Measurements from ENCODE around the gene TUBA1B. TPM values are rescaled to one million over a fixed set of nuclear protein-coding genes. Genes with fewer than 3 reads are reported as not detected.

The TUBA1B gene
- total and polyA plus RNA-seq, 2 donors from 2014 or later = 533 to 537 TPM

- intact Hi-C loops (cut with DNase I) = no loop called here
These were observed 29.2 kb upstream of the TUBA1B start for GRCh38 chr12:49160399-49160798.

GRCh38 chr12:49154221-49154620, 23.0 kb upstream of the TUBA1B start:
- no peak overlapping the region for H3K27ac ChIP-seq (ENCODE audit: low read depth in 2 of 2, low read length in 2 of 2)
- no peaks in the 10 kb centered on the region for H3K27me3 ChIP-seq (ENCODE audit: control insufficient read depth, insufficient read depth, low read length)
- H3K4me3 ChIP-seq (ENCODE audit: low read length in 3 of 3) = no peak overlapping the region
- FAIRE-seq = no peak
- intact Hi-C loops (cut with DNase I) = no loop called here
- no peak for TF ChIP-seq CTCF (IDR thresholded peaks at IDR 0.05; ENCODE audit: borderline replicate concordance, extremely low read depth, insufficient read depth)
- H3K9ac ChIP-seq (ENCODE audit: low read length in 3 of 3) = no peak overlapping the region
- H3K9me3 ChIP-seq (ENCODE audit: control insufficient read depth in 2 of 3, insufficient read depth in 1 of 3, low read length in 3 of 3) = no peaks in the 10 kb centered on the region
- no peaks in the 10 kb centered on the region for H3K36me3 ChIP-seq (ENCODE audit: control insufficient read depth in 2 of 3, insufficient read depth in 3 of 3, low read length in 3 of 3)
- no peak for DNase-seq
- no peaks in the 10 kb centered on the region for H3K4me1 ChIP-seq (ENCODE audit: control insufficient read depth in 2 of 3, insufficient read depth in 2 of 3, low read depth in 1 of 3, low read length in 3 of 3)

More at GRCh38 chr12:49160399-49160798, 29.2 kb upstream of the TUBA1B start:
- no peak overlapping the region for H3K27ac ChIP-seq (ENCODE audit: low read depth in 2 of 2, low read length in 2 of 2)
- DNase-seq (no peak), FAIRE-seq (no peak)
- no peaks in the 10 kb centered on the region for H3K27me3 ChIP-seq (ENCODE audit: control insufficient read depth, insufficient read depth, low read length)
- no peak overlapping the region for H3K4me3 ChIP-seq (ENCODE audit: low read length in 3 of 3)
- H3K36me3 ChIP-seq (ENCODE audit: control insufficient read depth in 2 of 3, insufficient read depth in 3 of 3, low read length in 3 of 3) = no peaks in the 10 kb centered on the region
- no peak for TF ChIP-seq CTCF (IDR thresholded peaks at IDR 0.05; ENCODE audit: borderline replicate concordance, extremely low read depth, insufficient read depth)
- no peaks in the 10 kb centered on the region for H3K9me3 ChIP-seq (ENCODE audit: control insufficient read depth in 2 of 3, insufficient read depth in 1 of 3, low read length in 3 of 3)
- H3K4me1 ChIP-seq (ENCODE audit: control insufficient read depth in 2 of 3, insufficient read depth in 2 of 3, low read depth in 1 of 3, low read length in 3 of 3) = no peaks in the 10 kb centered on the region
- H3K9ac ChIP-seq (ENCODE audit: low read length in 3 of 3) = no peak overlapping the region

- Histone ChIP-seq H3K27ac (ENCODE audit: low read depth in 2 of 2, low read length in 2 of 2) (no peak overlapping the region), H3K9me3 (ENCODE audit: control insufficient read depth in 2 of 3, insufficient read depth in 1 of 3, low read length in 3 of 3) (no peaks in the 10 kb centered on the region), H3K36me3 (ENCODE audit: control insufficient read depth in 2 of 3, insufficient read depth in 3 of 3, low read length in 3 of 3) (no peaks in the 10 kb centered on the region), H3K9ac (ENCODE audit: low read length in 3 of 3) (no peak overlapping the region), H3K4me1 (ENCODE audit: control insufficient read depth in 2 of 3, insufficient read depth in 2 of 3, low read depth in 1 of 3, low read length in 3 of 3) (no peaks in the 10 kb centered on the region), H3K27me3 (ENCODE audit: control insufficient read depth, insufficient read depth, low read length) (no peaks in the 10 kb centered on the region), H3K4me3 (ENCODE audit: low read length in 3 of 3) (no peak overlapping the region)
- TF ChIP-seq CTCF (IDR thresholded peaks at IDR 0.05; ENCODE audit: borderline replicate concordance, extremely low read depth, insufficient read depth) = no peak
- intact Hi-C loops (cut with DNase I) = no loop called here
- no peak for DNase-seq
- no peak for FAIRE-seq
These were observed 16.2 kb upstream of the TUBA1B start for GRCh38 chr12:49147384-49147783.

- DNase-seq (no peak), FAIRE-seq (no peak)
- no peaks in the 10 kb centered on the region for H3K36me3 ChIP-seq (ENCODE audit: control insufficient read depth in 2 of 3, insufficient read depth in 3 of 3, low read length in 3 of 3)
- intact Hi-C loops (cut with DNase I) = no loop called here
- no peaks in the 10 kb centered on the region for H3K9me3 ChIP-seq (ENCODE audit: control insufficient read depth in 2 of 3, insufficient read depth in 1 of 3, low read length in 3 of 3)
- TF ChIP-seq CTCF (IDR thresholded peaks at IDR 0.05; ENCODE audit: borderline replicate concordance, extremely low read depth, insufficient read depth) = no peak
- no peak overlapping the region for H3K9ac ChIP-seq (ENCODE audit: low read length in 3 of 3)
- no peak overlapping the region for H3K4me3 ChIP-seq (ENCODE audit: low read length in 3 of 3)
- no peaks in the 10 kb centered on the region for H3K27me3 ChIP-seq (ENCODE audit: control insufficient read depth, insufficient read depth, low read length)
- H3K4me1 ChIP-seq (ENCODE audit: control insufficient read depth in 2 of 3, insufficient read depth in 2 of 3, low read depth in 1 of 3, low read length in 3 of 3) = no peaks in the 10 kb centered on the region
- no peak overlapping the region for H3K27ac ChIP-seq (ENCODE audit: low read depth in 2 of 2, low read length in 2 of 2)
These were observed 15.2 kb upstream of the TUBA1B start for GRCh38 chr12:49146406-49146805.
